ENCODE measurements around the gene ERCC5.

- TF ChIP-seq CTCF (IDR thresholded peaks at IDR 0.05) (no peak), POLR2A (IDR thresholded peaks at IDR 0.05) (no peak)
Measured at GRCh38 chr13:102816708-102817107, 29.1 kb upstream of the ERCC5 start.
